Astrocyte (in vitro differentiated cells and primary cell): Measurements from ENCODE around the gene TXNDC12.

Experiments
- CTCF ChIP-seq: IDR thresholded peaks from 2 replicates; pipeline ENCODE4 v1.5.1; 2011; ENCODE audit warnings: low read depth, mild to moderate bottlenecking, inconsistent platforms, low read length, moderate library complexity; ENCODE audit not compliant: insufficient read depth
- EZH2 ChIP-seq: IDR thresholded peaks from 2 replicates; pipeline ENCODE4 v1.6.1; 2012; ENCODE audit warnings: mild to moderate bottlenecking, low read length, inconsistent platforms; ENCODE audit not compliant: insufficient read depth

- TF ChIP-seq CTCF (no peak), EZH2 (no peak)
Measured at GRCh38 chr1:52034050-52034384, 21.0 kb downstream of the TXNDC12 start.
